ENCODE results near the gene QSOX1.
"Not testable (repeated sequence)": the region's sequence is repeated elsewhere in the genome, so short reads cannot be mapped to it uniquely, and the experiment has no call there.

The QSOX1 gene

DNA sequence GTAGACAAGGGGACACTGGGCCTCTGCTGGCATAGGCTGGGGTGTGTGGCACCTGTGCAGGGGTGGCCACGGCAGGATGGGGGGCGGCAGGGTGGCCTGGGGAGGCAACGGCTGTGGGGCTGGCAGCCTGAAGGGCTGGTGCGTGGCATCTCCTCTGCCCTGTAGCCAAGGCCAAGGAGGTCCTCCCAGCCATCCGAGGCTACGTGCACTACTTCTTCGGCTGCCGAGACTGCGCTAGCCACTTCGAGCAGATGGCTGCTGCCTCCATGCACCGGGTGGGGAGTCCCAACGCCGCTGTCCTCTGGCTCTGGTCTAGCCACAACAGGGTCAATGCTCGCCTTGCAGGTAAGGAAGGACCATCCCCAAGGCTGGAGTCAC lies 39.4 kb downstream of the QSOX1 start:
- DNase-seq: no peak

GRCh38 chr1:180194546-180195207 lies 40.0 kb downstream of the QSOX1 start:
- DNase-seq: peak; percentile 52

DNA sequence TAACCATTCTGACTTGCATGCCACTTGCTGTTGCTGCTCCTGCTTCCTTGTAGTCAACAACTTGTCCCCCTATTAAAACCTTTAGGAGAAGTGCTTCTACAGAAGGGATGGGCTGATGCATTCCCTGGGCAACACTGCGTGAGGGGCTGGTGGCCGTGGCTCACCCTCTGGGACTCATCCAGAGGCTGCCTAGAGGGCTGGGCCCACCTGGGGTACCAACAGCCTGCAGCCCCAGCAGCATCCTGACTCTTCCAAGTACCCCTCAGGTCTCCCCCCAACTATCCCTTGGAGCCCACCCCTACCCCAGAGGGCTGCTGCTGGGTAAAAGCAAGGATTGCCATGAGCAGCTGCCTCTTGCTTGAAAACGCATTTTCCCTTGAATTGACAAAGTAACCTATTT lies 40.7 kb downstream of the QSOX1 start:
- no peak for DNase-seq

DNA sequence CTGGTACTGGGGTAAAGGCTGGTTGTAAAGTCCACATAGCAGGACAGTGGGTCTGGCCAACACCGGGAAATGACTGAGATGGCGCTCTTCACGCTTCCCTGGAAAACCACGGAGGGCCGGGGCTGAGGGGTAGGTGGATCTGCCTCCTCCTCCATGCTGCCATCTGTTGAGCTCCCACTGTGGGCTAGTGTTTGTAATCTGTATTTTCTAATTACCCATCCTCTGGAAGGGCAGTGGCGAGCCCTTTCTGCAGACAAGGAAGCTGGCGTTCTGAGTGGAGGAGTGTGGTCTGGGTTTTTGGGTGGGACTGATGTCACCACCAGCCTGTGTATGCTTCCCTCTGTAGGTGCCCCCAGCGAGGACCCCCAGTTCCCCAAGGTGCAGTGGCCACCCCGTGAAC lies 41.2 kb downstream of the QSOX1 start:
- no peak for DNase-seq

DNA sequence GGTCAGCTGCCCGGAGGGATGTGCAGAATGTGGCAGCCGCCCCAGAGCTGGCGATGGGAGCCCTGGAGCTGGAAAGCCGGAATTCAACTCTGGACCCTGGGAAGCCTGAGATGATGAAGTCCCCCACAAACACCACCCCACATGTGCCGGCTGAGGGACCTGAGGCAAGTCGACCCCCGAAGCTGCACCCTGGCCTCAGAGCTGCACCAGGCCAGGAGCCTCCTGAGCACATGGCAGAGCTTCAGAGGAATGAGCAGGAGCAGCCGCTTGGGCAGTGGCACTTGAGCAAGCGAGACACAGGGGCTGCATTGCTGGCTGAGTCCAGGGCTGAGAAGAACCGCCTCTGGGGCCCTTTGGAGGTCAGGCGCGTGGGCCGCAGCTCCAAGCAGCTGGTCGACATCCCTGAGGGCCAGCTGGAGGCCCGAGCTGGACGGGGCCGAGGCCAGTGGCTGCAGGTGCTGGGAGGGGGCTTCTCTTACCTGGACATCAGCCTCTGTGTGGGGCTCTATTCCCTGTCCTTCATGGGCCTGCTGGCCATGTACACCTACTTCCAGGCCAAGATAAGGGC lies 41.9 kb downstream of the QSOX1 start:
- no peak for DNase-seq

DNA sequence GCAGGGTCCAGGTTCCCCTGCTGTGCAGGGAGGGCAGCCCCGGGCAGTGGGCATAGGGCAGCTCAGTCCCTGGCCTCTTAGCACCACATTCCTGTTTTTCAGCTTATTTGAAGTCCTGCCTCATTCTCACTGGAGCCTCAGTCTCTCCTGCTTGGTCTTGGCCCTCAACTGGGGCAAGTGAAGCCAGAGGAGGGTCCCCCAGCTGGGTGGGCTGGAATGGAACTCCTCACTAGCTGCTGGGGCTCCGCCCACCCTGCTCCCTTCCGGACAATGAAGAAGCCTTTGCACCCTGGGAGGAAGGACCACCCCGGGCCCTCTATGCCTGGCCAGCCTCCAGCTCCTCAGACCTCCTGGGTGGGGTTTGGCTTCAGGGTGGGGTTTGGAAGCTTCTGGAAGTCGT lies 42.6 kb downstream of the QSOX1 start:
- DNase-seq: no peak

GRCh38 chr1:180198196-180198595 lies 43.5 kb downstream of the QSOX1 start:
- no peak for DNase-seq

DNA sequence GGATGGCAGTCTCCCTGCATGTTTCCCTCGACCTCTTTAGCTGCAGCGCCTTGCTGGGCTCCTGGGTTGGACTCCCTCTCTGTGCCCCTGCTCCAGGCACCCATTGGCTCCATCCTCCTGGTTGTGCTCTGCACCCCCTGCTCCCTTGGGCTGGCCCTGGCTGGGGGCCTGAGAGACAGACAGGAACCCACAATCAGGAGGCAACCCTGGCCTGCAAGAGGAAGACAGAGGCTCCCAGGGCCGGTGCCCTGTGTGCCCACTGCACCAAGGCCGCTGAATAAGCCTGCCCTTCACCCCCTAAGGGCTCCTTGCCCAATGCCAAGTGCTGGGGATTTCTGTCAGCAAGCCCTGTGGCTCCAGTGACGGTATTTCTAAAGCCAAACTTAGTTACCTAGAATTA lies 43.9 kb downstream of the QSOX1 start:
- no peak for DNase-seq

DNA sequence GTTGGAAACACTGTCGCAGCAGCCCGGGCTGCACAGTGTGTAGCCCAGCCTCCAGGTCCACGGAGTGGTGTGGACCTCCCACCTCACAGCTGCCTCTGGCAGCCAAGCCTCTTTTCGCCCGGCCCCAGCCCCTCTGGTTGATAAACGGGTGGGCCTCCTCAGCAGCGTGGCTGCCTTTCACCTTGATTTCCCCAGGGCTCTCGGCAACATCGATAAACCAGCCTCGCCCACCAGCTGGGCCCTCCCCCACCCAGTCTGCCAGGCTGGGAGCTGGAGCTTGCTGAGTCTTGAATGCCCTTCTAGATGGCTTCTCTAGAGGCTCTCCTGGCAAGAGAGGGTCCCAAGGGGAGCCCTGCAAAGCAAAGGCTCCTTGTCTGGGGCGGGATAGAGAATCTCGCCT lies 44.3 kb downstream of the QSOX1 start:
- no peak for DNase-seq

DNA sequence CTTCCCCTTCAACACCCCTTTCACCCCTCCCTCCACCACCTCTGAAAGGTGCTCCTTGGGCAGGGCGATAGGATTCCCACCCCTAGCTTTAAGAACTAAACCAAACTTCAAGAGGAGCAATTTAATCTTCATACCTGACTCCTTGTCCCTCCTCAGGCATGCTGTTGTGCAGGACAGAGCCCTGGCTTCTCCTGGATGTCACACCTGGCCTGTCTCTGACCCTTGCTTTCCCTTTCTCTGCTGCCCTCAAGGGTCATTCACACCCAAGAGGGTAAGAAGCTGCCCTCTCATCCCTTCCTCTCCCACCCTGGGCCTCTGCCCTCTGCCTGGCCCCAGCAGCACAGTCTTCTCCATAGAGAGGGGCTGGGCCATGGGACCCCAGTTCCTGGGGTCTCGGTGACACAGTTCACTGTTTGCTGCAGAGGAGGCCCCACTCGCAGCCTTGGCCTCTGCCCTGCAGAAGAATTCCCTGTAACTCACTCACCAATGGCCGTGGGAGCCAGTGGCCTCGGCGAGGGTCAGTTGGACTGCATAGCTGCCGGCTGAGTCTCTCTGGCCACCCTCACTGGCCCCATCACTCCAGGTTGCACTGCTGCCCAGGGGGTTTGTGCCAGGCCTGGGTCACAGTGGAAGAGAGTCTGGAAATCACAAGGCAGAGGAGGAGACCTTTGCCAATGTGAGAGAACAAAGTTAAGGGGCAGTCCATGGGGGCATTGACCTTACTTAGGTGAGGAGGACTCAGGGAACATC lies 47.0 kb downstream of the QSOX1 start:
- no peak for DNase-seq

DNA sequence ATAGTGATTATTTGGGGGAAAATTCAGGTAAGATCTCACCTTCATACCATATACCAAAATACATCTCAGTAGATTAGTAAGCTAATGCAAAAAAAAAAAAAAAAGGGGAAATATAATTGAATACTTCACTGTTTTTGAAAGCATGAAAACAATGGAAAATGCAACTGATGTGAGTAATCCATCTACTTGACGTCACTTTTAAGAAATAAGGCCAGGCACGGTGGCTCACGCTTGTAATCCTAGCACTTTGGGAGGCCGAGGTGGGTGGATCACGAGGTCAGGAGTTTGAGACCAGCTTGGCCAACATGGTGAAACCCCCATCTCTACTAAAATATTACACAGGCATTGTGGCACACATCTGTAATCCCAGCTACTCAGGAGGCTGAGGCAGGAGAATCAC lies 47.9 kb downstream of the QSOX1 start:
- not testable (repeated sequence) for DNase-seq

GRCh38 chr1:180204231-180204630 lies 49.6 kb downstream of the QSOX1 start:
- DNase-seq: no peak

GRCh38 chr1:180206581-180206980 lies 51.9 kb downstream of the QSOX1 start:
- no peak for DNase-seq

DNA sequence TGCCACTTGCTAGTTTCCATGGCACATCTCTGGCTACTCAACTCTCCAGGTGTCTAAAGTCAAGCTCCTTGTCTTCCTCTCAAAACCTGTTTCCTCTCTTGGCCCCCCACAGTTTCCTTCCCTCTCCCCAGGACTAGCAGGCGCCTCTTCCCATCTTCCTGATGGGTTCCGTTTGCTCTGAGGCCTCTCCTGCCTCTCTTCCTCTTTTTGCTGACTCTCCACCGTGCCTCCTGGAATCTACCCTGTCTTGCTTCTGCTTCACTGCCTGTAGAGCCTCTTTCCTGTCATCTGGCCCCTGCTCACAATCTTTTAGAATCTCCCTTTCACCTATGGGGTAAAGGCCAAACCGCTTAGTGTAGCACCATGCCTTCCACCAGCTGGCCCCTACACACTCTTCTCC lies 53.6 kb downstream of the QSOX1 start:
- DNase-seq: peak; percentile 18

DNA sequence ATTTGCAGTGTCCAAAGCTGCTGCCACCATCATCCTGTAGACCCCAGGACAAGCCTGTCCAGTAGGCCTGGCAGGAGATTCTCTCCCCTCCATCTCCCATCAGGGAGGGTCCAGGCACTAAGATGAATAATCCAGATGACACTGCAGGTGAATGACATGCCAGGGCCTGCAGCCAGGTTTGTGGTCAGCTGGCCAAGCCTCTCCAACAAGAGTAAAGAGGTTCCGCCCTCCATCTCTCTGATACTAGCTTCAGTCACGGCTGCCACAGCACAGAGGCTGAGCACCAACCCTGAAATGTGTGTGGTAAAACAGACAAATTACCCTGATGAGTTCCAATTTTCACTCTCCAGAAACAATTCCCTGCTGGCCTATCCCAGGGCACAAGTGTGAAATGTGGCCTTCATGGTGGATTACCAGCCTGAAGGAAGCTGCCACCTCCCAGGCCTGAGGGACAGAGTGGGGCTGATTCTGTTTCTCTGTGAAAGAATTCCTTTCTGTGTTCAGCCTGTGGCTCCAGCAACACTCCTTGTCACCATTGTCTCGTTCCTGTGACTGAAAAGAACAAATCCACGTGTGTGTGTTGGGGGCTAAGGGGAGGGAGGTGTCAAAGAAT lies 55.4 kb downstream of the QSOX1 start:
- DNase-seq: no peak

- no peak for DNase-seq
Observed at GRCh38 chr1:180211156-180211859, 56.6 kb downstream of the QSOX1 start.

GRCh38 chr1:180211860-180212229 lies 57.2 kb downstream of the QSOX1 start:
- no peak for DNase-seq

- DNase-seq: peak; percentile 40
Observed at GRCh38 chr1:180213401-180214170, 58.9 kb downstream of the QSOX1 start.

DNA sequence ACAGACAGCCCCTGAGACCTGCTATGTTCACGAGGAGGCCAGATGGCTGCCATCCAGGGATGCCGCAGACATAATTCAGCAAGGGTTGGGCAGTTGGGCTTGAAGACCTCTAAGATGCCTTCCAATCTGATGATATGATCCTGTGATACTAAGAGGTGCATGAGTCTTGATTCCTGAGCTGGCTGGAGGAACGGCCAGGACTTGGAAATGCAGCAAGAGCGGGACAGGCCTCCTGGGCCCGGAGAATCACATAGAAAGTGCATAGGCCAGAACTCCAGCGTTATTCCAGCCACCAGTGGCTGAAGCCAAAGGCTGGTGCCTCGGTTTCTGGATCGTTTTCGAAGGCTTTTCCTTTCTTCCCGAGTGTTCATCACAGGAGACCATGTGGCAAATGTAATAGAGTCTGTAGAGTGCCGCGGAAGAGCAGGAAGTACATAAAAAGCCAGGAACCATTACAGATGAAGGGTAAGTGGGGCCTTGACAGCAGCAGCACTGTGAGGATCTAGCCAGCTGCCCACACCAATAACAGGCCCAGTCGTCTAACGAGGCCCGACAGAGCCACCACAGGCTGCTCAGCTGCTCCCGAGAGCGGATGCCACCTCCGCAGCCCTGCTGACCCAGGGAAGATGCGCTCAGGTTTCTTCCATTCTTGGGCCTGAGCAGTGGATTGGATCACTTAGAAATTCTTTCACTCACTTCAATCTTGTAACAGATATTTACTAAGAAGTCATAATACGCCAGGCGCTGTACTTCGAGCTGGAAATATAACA lies 61.4 kb downstream of the QSOX1 start:
- no peak for DNase-seq

DNA sequence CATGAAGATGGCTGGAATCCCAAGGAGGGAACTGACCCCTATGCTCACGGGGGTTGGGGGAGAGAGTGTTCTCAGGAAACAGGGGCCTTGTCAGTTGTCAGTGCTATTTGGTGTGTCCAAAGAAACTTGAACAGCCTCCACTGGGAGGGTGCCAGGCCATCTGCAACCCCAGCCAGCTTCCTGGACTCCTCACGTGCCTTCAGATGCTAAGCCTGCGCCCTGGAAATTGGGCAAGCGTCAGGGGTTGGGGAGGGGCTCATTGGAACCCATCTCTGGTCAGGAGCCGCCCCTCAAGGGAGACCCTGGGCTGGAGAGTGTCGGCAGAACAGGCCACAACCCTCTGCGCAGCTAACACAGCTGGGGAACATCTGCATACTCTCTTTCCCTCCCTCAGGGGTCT lies 62.3 kb downstream of the QSOX1 start:
- no peak for DNase-seq

GRCh38 chr1:180218806-180219765 lies 64.4 kb downstream of the QSOX1 start:
- DNase-seq: no peak
